Endodermal cell (in vitro differentiated cells): Measurements from ENCODE around the gene CEP57L1. TPM values are rescaled to one million over a fixed set of nuclear protein-coding genes. Genes with fewer than 3 reads are reported as not detected.

Experiments
- DNase-seq: peaks from one replicate; pipeline ENCODE4 v3.0.0-alpha.2; 2017
- H3K27ac ChIP-seq: 2 replicates; pipeline ENCODE4 v1.5.1; 2013; ENCODE audit warnings: mild to moderate bottlenecking, low read depth, low read length, moderate library complexity
- H3K27me3 ChIP-seq: 2 replicates; pipeline ENCODE4 v1.6.1; 2013; ENCODE audit warnings: mild to moderate bottlenecking, low read length, moderate library complexity; ENCODE audit not compliant: insufficient read depth, control insufficient read depth, poor library complexity, severe bottlenecking
- H3K36me3 ChIP-seq: 2 replicates; pipeline ENCODE4 v1.7.0; 2013; ENCODE audit warnings: mild to moderate bottlenecking, low read length, moderate library complexity; ENCODE audit not compliant: control insufficient read depth, insufficient read depth
- H3K4me1 ChIP-seq: one replicate; pipeline ENCODE4 v1.7.0; 2013; ENCODE audit warnings: low read length; ENCODE audit not compliant: control insufficient read depth, insufficient read depth
- H3K4me3 ChIP-seq: 2 replicates; pipeline ENCODE4 v1.5.1; 2013; ENCODE audit warnings: mild to moderate bottlenecking, low read length, moderate library complexity
- H3K9ac ChIP-seq: 2 replicates; pipeline ENCODE4 v1.6.1; 2013; ENCODE audit warnings: mild to moderate bottlenecking, low read length, moderate library complexity; ENCODE audit not compliant: poor library complexity, severe bottlenecking; ENCODE audit errors: extremely low read depth
- H3K9me3 ChIP-seq: 2 replicates; pipeline ENCODE4 v1.6.1; 2013; ENCODE audit warnings: mild to moderate bottlenecking, low read length, moderate library complexity; ENCODE audit not compliant: control insufficient read depth
- H3K27ac Mint-ChIP-seq: 2 replicates; pipeline ENCODE4 v1.8.0; 2020; ENCODE audit warnings: mixed read lengths
- H3K27me3 Mint-ChIP-seq: 2 replicates; pipeline ENCODE4 v1.8.0; 2021; ENCODE audit warnings: mild to moderate bottlenecking, mixed read lengths; ENCODE audit not compliant: insufficient read depth
- H3K36me3 Mint-ChIP-seq: 2 replicates; pipeline ENCODE4 v1.8.0; 2020; ENCODE audit warnings: low read depth, mixed read lengths
- H3K4me1 Mint-ChIP-seq: 2 replicates; pipeline ENCODE4 v1.8.0; 2020; ENCODE audit warnings: mixed read lengths
- H3K4me3 Mint-ChIP-seq: 2 replicates; pipeline ENCODE4 v1.8.0; 2020; ENCODE audit warnings: mild to moderate bottlenecking, moderate library complexity, mixed read lengths
- H3K9me3 Mint-ChIP-seq: 2 replicates; pipeline ENCODE4 v1.8.0; 2020; ENCODE audit warnings: mild to moderate bottlenecking, mixed read lengths
- WGBS, 2 experiments: methylation state at CpG; one replicate each; pipeline versions ENCODE4 v1.1.5 to v1.1.7; 2013; ENCODE audit warnings: missing lambda C conversion rate in 2 of 2, mixed read lengths in 1 of 2; ENCODE audit not compliant: insufficient coverage in 1 of 2, insufficient read length in 1 of 2; 5-methylcytosine and 5-hydroxymethylcytosine counted together
- total RNA-seq, 2 donors: library from RNA; stranded (reverse); fragmentation: NEBNext Ultra II Directional in 1 of 2; extraction: Animal tissue kit (Norgen Biotek cat#: 25700) in 1 of 2; gene quantifications; 2 replicates in 1 of 2; 3 replicates in 1 of 2; pipeline ENCODE4 v1.2.1, GENCODE V29; 2021
- TF ChIP-seq, protein P1 (sequence below): fragments of 200-600 bp; sonication (generic); conservative IDR thresholded peaks from 2 replicates; pipeline ENCODE4 v1.5.0; 2021; ENCODE audit warnings: antibody characterized with exemption, mild to moderate bottlenecking

Gene CEP57L1
- total RNA-seq, 2 donors from 2014 or later, result 8.4 to 17.6 TPM

DNA sequence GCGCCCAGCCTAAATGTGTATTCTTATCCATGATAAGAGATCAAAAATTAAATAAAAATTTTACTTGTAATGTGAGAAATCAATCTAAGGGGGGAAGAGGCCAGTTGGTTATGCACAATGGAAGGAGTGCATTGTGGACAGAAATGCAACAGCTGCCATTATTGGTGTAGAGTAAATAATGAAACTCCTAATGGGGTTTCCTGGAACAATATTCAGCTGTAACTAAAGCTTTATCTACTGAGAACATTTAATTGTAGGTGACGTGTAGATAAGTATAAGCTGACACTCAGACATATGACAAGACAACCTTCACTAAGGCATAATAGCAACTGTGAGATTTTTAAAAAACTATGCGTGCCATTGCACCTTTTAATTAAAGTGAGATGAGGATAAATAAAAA, 71.4 kb downstream of the CEP57L1 start:
- no peak for DNase-seq
- H3K27me3 ChIP-seq, result no peaks in the 10 kb centered on the region
- H3K4me3 ChIP-seq, result no peak overlapping the region
- no peaks in the 10 kb centered on the region for H3K4me1 ChIP-seq
- Mint-ChIP-seq H3K27ac (no peak overlapping the region), H3K36me3 (no peaks in the 10 kb centered on the region), H3K9me3 (no peaks in the 10 kb centered on the region), H3K4me3 (no peak overlapping the region), H3K4me1 (peaks cover 4% of the 10 kb centered on the region), H3K27me3 (no peaks in the 10 kb centered on the region)
- H3K27ac ChIP-seq, result no peak overlapping the region
- TF ChIP-seq, protein P1, sequence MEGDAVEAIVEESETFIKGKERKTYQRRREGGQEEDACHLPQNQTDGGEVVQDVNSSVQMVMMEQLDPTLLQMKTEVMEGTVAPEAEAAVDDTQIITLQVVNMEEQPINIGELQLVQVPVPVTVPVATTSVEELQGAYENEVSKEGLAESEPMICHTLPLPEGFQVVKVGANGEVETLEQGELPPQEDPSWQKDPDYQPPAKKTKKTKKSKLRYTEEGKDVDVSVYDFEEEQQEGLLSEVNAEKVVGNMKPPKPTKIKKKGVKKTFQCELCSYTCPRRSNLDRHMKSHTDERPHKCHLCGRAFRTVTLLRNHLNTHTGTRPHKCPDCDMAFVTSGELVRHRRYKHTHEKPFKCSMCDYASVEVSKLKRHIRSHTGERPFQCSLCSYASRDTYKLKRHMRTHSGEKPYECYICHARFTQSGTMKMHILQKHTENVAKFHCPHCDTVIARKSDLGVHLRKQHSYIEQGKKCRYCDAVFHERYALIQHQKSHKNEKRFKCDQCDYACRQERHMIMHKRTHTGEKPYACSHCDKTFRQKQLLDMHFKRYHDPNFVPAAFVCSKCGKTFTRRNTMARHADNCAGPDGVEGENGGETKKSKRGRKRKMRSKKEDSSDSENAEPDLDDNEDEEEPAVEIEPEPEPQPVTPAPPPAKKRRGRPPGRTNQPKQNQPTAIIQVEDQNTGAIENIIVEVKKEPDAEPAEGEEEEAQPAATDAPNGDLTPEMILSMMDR, result no peak
- 93 to 100% methylated on average over 1 to 3 of the region's 3 CpGs for WGBS, 2 experiments
- H3K36me3 ChIP-seq, result peaks cover 2% of the 10 kb centered on the region
- H3K9me3 ChIP-seq, result no peaks in the 10 kb centered on the region
- H3K9ac ChIP-seq, result no peak overlapping the region

DNA sequence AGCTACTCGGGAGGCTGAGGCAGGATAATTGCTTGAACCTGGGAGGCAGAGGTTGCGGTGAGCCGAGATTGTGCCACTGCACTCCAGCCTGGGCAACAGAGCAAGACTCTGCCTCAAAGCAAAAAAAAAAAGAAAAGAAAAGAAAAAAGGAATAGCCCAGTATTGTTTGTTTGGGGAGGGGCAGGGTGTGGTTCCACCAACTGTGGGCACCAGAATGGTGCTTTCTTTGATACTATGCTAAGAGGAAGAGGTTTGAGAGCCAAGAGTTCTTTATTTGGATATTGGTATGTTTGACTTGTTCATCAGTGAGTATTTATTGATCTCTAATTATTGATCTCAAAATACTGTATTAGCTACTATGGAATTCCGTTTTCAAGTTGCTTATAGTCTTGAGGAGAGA, 72.3 kb downstream of the CEP57L1 start:
- TF ChIP-seq, protein P1, result no peak
- no peaks in the 10 kb centered on the region for H3K27me3 Mint-ChIP-seq
- H3K4me3 ChIP-seq, result no peak overlapping the region
- peaks cover 2% of the 10 kb centered on the region for H3K36me3 ChIP-seq
- no peak overlapping the region for H3K27ac ChIP-seq
- H3K9me3 Mint-ChIP-seq, result no peaks in the 10 kb centered on the region
- H3K27me3 ChIP-seq, result no peaks in the 10 kb centered on the region
- WGBS, 2 experiments, result 91 to 93% methylated on average over 3 to 4 of the region's 4 CpGs
- peaks cover 4% of the 10 kb centered on the region for H3K4me1 Mint-ChIP-seq
- DNase-seq, result no peak
- H3K4me1 ChIP-seq, result no peaks in the 10 kb centered on the region
- no peaks in the 10 kb centered on the region for H3K36me3 Mint-ChIP-seq
- no peak overlapping the region for H3K4me3 Mint-ChIP-seq
- H3K9me3 ChIP-seq, result no peaks in the 10 kb centered on the region
- no peak overlapping the region for H3K27ac Mint-ChIP-seq
- no peak overlapping the region for H3K9ac ChIP-seq

DNA sequence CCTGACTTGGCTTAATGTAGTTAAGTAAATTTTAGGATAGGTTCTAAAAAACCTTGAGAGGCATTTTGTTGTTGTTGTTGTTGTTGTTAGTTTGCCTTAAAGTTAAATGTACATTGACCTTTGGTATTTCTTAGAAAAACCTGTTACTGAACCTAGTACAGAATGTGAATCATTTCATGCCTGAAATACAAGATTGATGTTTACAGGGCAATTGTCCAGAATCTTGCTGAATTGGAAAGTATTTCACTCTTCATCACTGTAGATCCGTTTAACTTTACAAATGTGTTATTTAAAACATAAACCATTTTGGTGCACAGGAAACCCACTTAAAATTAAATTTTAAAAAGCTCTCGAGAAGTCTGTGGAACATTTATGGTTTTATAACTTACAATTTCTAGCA, 75.0 kb downstream of the CEP57L1 start:
- Mint-ChIP-seq H3K9me3 (no peaks in the 10 kb centered on the region), H3K27me3 (no peaks in the 10 kb centered on the region), H3K27ac (no peak overlapping the region), H3K36me3 (no peaks in the 10 kb centered on the region), H3K4me3 (no peak overlapping the region), H3K4me1 (peaks cover 4% of the 10 kb centered on the region)
- TF ChIP-seq, protein P1, result no peak
- no peaks in the 10 kb centered on the region for H3K27me3 ChIP-seq
- no peak overlapping the region for H3K27ac ChIP-seq
- H3K9ac ChIP-seq, result no peak overlapping the region
- H3K9me3 ChIP-seq, result no peaks in the 10 kb centered on the region
- 94% methylated on average over 2 of the region's 2 CpGs; no CpG with 5 or more reads in 1 of the 2 experiments for WGBS, 2 experiments
- no peak for DNase-seq
- H3K4me1 ChIP-seq, result no peaks in the 10 kb centered on the region
- no peak overlapping the region for H3K4me3 ChIP-seq
- no peaks in the 10 kb centered on the region for H3K36me3 ChIP-seq
